K562 (cell line): Measurements from ENCODE around the gene ERVMER34-1.

Source experiments
- FOXA3 ChIP-seq, 2 experiments: fragments of 450-650 bp in 1 of 2; sonication (generic) in 1 of 2; formaldehyde crosslinking; IDR thresholded peaks in 1 of 2; conservative IDR thresholded peaks in 1 of 2; 2 replicates each; pipeline versions ENCODE4 v1.4.0 to v1.8.0; 2020 to 2022; ENCODE audit warnings: mild to moderate bottlenecking in 2 of 2, missing genetic modification reagents in 1 of 2
- GABPA ChIP-seq: fragments of 200-800 bp; sonication (Bioruptor generic); conservative IDR thresholded peaks from 2 replicates; pipeline ENCODE4 v1.6.1; 2016; ENCODE audit warnings: low read depth, missing genetic modification characterization, missing compliant biosample characterization
- MAZ ChIP-seq, 2 experiments: fragments of 450-650 bp in 1 of 2; sonication (generic) in 1 of 2; formaldehyde crosslinking; IDR thresholded peaks in 1 of 2; conservative IDR thresholded peaks in 1 of 2; 2 replicates each; pipeline versions ENCODE4 v1.4.0 to v1.5.0; 2020; ENCODE audit warnings: mild to moderate bottlenecking in 1 of 2, missing genetic modification reagents in 1 of 2
- RFX5 ChIP-seq: IDR thresholded peaks from 2 replicates; pipeline ENCODE4 v1.6.1; 2011; ENCODE audit warnings: low read depth, mild to moderate bottlenecking, improper control_type of control experiment, low read length
- TF ChIP-seq, protein P1 (sequence below): fragments of 450-650 bp; formaldehyde crosslinking; IDR thresholded peaks from 2 replicates; pipeline ENCODE4 v1.4.0; 2022; ENCODE audit warnings: mild to moderate bottlenecking, moderate library complexity

GRCh38 chr4:52712251-52713130 is 38.7 kb downstream of the ERVMER34-1 start:
- TF ChIP-seq FOXA3 (CRISPR knock-in tag; conservative IDR thresholded peaks at IDR 0.05 in 1 of 2, IDR thresholded peaks at IDR 0.05 in 1 of 2) (no peak), GABPA (peak; percentile 60), MAZ (CRISPR knock-in tag; conservative IDR thresholded peaks at IDR 0.05 in 1 of 2, IDR thresholded peaks at IDR 0.05 in 1 of 2) (peak; percentile 70 to 72; a peak in 3 of 4 replicates), RFX5 (no peak)
- TF ChIP-seq, protein P1, sequence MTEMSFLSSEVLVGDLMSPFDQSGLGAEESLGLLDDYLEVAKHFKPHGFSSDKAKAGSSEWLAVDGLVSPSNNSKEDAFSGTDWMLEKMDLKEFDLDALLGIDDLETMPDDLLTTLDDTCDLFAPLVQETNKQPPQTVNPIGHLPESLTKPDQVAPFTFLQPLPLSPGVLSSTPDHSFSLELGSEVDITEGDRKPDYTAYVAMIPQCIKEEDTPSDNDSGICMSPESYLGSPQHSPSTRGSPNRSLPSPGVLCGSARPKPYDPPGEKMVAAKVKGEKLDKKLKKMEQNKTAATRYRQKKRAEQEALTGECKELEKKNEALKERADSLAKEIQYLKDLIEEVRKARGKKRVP (CRISPR knock-in tag) = no peak
